K562 (cell line): ENCODE measurements around the gene FERD3L. TPM values are rescaled to one million over a fixed set of nuclear protein-coding genes. Genes with fewer than 3 reads are reported as not detected.
A peak's percentile ranks its signal among the peaks of the same experiment; 100 is the strongest.

Experiments used
- ATAC-seq: fragments of 200-7000 bp; cut with Tn5 transposase; 3 replicates; pipeline ENCODE4 v1.9.1; 2020; ENCODE audit warnings: moderate library complexity
- BruUV-seq: library from RNA; stranded (reverse); fragments of 400-500 nt; replicated peaks from 2 replicates; lab custom pipeline; 2021; lab: Mats Ljungman, UMichigan
- CTCF ChIA-PET: fragments of 300-600 bp; formaldehyde crosslinking; extraction: SDS; loops from one replicate; lab custom pipeline; 2021; ENCODE audit warnings: low intra/inter-chr PET ratio; lab: Yijun Ruan, JAX
- POLR2A ChIA-PET: fragments of 300-600, 350-650 bp; sonication (Branson Sonifier 250); formaldehyde crosslinking; extraction: SDS; loops from one replicate; lab custom pipeline; 2021; ENCODE audit warnings: antibody characterized with exemption, inconsistent platforms; lab: Yijun Ruan, JAX
- DNase-seq, 4 experiments: peaks; one replicate each; pipeline versions ENCODE4 v3.0.0 to v3.0.0-alpha.2; 2011 to 2018; ENCODE audit warnings: low spot score in 3 of 4, mixed read lengths in 3 of 4; ENCODE audit errors: extremely low read depth in 1 of 4
- FAIRE-seq: peaks from 2 replicates; lab custom pipeline; 2011; peaks lifted over from hg19 to GRCh38; lab: Jason Lieb, UNC
- H2AFZ ChIP-seq: 2 replicates; pipeline ENCODE4 v1.6.0; 2011; ENCODE audit warnings: low read depth, low read length, control low read depth, inconsistent platforms
- H3K27ac ChIP-seq: fragments of 200-600 bp; 3 replicates; pipeline ENCODE4 v1.8.0; 2011; ENCODE audit warnings: low read depth, mild to moderate bottlenecking, control low read depth, inconsistent platforms, low read length, moderate library complexity, mixed read lengths; ENCODE audit errors: extremely low read depth
- H3K27me3 ChIP-seq, 2 experiments: fragments of 300-600 bp in 1 of 2; 2 replicates in 1 of 2; 3 replicates in 1 of 2; pipeline versions ENCODE4 v1.6.0 to v1.8.0; 2011; ENCODE audit warnings: inconsistent platforms in 2 of 2, low read length in 2 of 2, mild to moderate bottlenecking in 1 of 2, mixed read lengths in 1 of 2, moderate library complexity in 1 of 2; ENCODE audit not compliant: control insufficient read depth in 2 of 2, insufficient read depth in 2 of 2
- H3K36me3 ChIP-seq: fragments of 300-600 bp; 3 replicates; pipeline ENCODE4 v1.8.0; 2011; ENCODE audit warnings: mild to moderate bottlenecking, low read length, inconsistent platforms; ENCODE audit not compliant: control insufficient read depth, insufficient read depth
- H3K4me1 ChIP-seq, 2 experiments: fragments of 200-600 bp in 1 of 2; replicated peaks in 1 of 2; 2 replicates in 1 of 2; 3 replicates in 1 of 2; pipeline versions ENCODE4 v1.5.1 to v1.8.0; 2011; ENCODE audit warnings: inconsistent platforms in 2 of 2, low read length in 2 of 2, mild to moderate bottlenecking in 1 of 2, mixed read lengths in 1 of 2, moderate library complexity in 1 of 2; ENCODE audit not compliant: control insufficient read depth in 2 of 2, insufficient read depth in 2 of 2
- H3K4me2 ChIP-seq: 2 replicates; pipeline ENCODE4 v1.6.1; 2011; ENCODE audit warnings: low read length, control low read depth, inconsistent platforms, mixed read lengths; ENCODE audit not compliant: insufficient read depth
- H3K4me3 ChIP-seq: fragments of 200-600 bp; sonication (generic), shearing (Covaris generic); 2 replicates; pipeline ENCODE4 v1.5.1; 2016; ENCODE audit warnings: control low read depth, inconsistent platforms
- H3K79me2 ChIP-seq: fragments of 200-600 bp; 3 replicates; pipeline ENCODE4 v1.8.0; 2011; ENCODE audit warnings: low read length, inconsistent platforms; ENCODE audit not compliant: control insufficient read depth, insufficient read depth
- H3K9ac ChIP-seq, 2 experiments: 2 replicates each; pipeline versions ENCODE4 v1.6.0 to v1.6.1; 2011; ENCODE audit warnings: low read depth in 2 of 2, low read length in 2 of 2, control low read depth in 1 of 2, inconsistent platforms in 1 of 2, mild to moderate bottlenecking in 1 of 2, mixed read lengths in 1 of 2; ENCODE audit not compliant: insufficient read depth in 1 of 2
- H3K9me1 ChIP-seq: one replicate; pipeline ENCODE4 v1.6.0; 2011; ENCODE audit warnings: inconsistent platforms, mild to moderate bottlenecking, low read length, moderate library complexity; ENCODE audit not compliant: control insufficient read depth, insufficient read depth
- H3K9me3 ChIP-seq: replicated peaks from 2 replicates; pipeline ENCODE4 v1.5.1; 2011; ENCODE audit warnings: low read depth, low read length, inconsistent platforms; ENCODE audit not compliant: control insufficient read depth, insufficient read depth
- H4K20me1 ChIP-seq: replicated peaks from 2 replicates; pipeline ENCODE4 v1.6.1; 2011; ENCODE audit warnings: low read length, inconsistent platforms, mixed read lengths; ENCODE audit not compliant: control insufficient read depth, insufficient read depth
- GABPA ChIP-seq: fragments of 200-800 bp; sonication (Bioruptor generic); conservative IDR thresholded peaks from 2 replicates; pipeline ENCODE4 v1.6.1; 2016; ENCODE audit warnings: low read depth, missing genetic modification characterization, missing compliant biosample characterization
- KLF13 ChIP-seq: fragments of 450-650 bp; IDR thresholded peaks from 2 replicates; pipeline ENCODE4 v1.6.1; 2016; ENCODE audit warnings: missing genetic modification characterization, low read depth, mild to moderate bottlenecking, missing compliant biosample characterization, moderate library complexity, borderline replicate concordance
- NR2C2 ChIP-seq, 2 experiments: fragments of 200-800 bp in 1 of 2; sonication (Bioruptor generic) in 1 of 2; sonication (generic) in 1 of 2; formaldehyde crosslinking in 1 of 2; IDR thresholded peaks; 2 replicates each; pipeline versions ENCODE4 v1.6.1 to v1.8.0; 2016 to 2022; ENCODE audit warnings: mild to moderate bottlenecking in 1 of 2, missing compliant biosample characterization in 1 of 2, missing genetic modification characterization in 1 of 2, missing genetic modification reagents in 1 of 2
- PPARD ChIP-seq: fragments of 250-450 bp; sonication (Bioruptor Pico); IDR thresholded peaks from 2 replicates; pipeline ENCODE4 v1.8.0; 2022; ENCODE audit warnings: inconsistent platforms, mild to moderate bottlenecking, moderate library complexity
- TEAD1 ChIP-seq, 2 experiments: fragments of 450-650 bp in 1 of 2; sonication (generic) in 1 of 2; formaldehyde crosslinking; IDR thresholded peaks; 2 replicates each; pipeline versions ENCODE4 v1.4.0 to v1.8.0; 2020 to 2022; ENCODE audit warnings: mild to moderate bottlenecking in 2 of 2, missing genetic modification reagents in 1 of 2
- WGBS: fragments of 100-300 bp; shearing (Covaris generic); methylation state at CpG from one replicate; pipeline ENCODE4 v1.1.6; 2016; ENCODE audit warnings: low coverage, mixed read lengths; ENCODE audit not compliant: insufficient coverage; ENCODE audit errors: missing lambda C conversion rate; 5-methylcytosine and 5-hydroxymethylcytosine counted together
- in situ Hi-C: fragments of 300-500 bp; cut with MboI; formaldehyde crosslinking; loops from 4 replicates; pipeline ENCODE4 v1.15.0; 2018; ENCODE audit warnings: inconsistent platforms, mixed read lengths
- intact Hi-C: fragments of 100-400 bp; cut with micrococcal nuclease; formaldehyde crosslinking; loops from 2 replicates; pipeline ENCODE4 v1.14.2; 2022
- polyA plus RNA-seq, 8 experiments: library from polyadenylated mRNA; depleted of rRNA in 4 of 8; stranded (reverse) in 5 of 8; unstranded in 3 of 8; fragments of >200 nt; fragmentation: Nextera tagmentation in 2 of 8; fragmentation: Illumina TruSeq in 1 of 8; extraction: Ambion mirVana in 2 of 8; extraction: Trizol in 1 of 8; gene quantifications; 2 replicates each; pipeline versions ENCODE4 v1.2.1 to v1.2.3, GENCODE V29; 2011 to 2014; ENCODE audit warnings: inconsistent platforms in 1 of 8, missing spikeins in 1 of 8
- total RNA-seq, 7 experiments: library from RNA; depleted of rRNA in 6 of 7; stranded (reverse); fragments of >200 nt in 6 of 7; fragmentation: Illumina TruSeq in 2 of 7; extraction: Trizol in 2 of 7; gene quantifications; 2 replicates each; pipeline versions ENCODE4 v1.2.1 to v1.2.3, GENCODE V29; 2011 to 2021; ENCODE audit warnings: low replicate concordance in 1 of 7
- TF ChIP-seq, protein P1 (sequence below): IDR thresholded peaks from 2 replicates; pipeline ENCODE4 v1.6.1; 2016; ENCODE audit warnings: missing genetic modification characterization, missing compliant biosample characterization
- TF ChIP-seq, protein P2 (sequence below): fragments of 250-450 bp; sonication (Bioruptor Pico); IDR thresholded peaks from 2 replicates; pipeline ENCODE4 v1.9.0; 2021; ENCODE audit warnings: mild to moderate bottlenecking
- TF ChIP-seq, protein P3 (sequence below): sonication (generic); formaldehyde crosslinking; IDR thresholded peaks from 2 replicates; pipeline ENCODE4 v1.4.0; 2020; ENCODE audit warnings: mild to moderate bottlenecking, missing genetic modification reagents
- TF ChIP-seq, protein P4 (sequence below): fragments of 450-650 bp; IDR thresholded peaks from 2 replicates; pipeline ENCODE4 v1.6.1; 2017; ENCODE audit warnings: mild to moderate bottlenecking, moderate library complexity
- TF ChIP-seq, protein P5 (sequence below): sonication (generic); IDR thresholded peaks from 2 replicates; pipeline ENCODE4 v1.6.1; 2016

Gene FERD3L
- total and polyA plus RNA-seq, 9 of the 15 experiments (the other 6 are each of a cell fraction or from before 2014, with no cell fraction given) = not detected

DNA sequence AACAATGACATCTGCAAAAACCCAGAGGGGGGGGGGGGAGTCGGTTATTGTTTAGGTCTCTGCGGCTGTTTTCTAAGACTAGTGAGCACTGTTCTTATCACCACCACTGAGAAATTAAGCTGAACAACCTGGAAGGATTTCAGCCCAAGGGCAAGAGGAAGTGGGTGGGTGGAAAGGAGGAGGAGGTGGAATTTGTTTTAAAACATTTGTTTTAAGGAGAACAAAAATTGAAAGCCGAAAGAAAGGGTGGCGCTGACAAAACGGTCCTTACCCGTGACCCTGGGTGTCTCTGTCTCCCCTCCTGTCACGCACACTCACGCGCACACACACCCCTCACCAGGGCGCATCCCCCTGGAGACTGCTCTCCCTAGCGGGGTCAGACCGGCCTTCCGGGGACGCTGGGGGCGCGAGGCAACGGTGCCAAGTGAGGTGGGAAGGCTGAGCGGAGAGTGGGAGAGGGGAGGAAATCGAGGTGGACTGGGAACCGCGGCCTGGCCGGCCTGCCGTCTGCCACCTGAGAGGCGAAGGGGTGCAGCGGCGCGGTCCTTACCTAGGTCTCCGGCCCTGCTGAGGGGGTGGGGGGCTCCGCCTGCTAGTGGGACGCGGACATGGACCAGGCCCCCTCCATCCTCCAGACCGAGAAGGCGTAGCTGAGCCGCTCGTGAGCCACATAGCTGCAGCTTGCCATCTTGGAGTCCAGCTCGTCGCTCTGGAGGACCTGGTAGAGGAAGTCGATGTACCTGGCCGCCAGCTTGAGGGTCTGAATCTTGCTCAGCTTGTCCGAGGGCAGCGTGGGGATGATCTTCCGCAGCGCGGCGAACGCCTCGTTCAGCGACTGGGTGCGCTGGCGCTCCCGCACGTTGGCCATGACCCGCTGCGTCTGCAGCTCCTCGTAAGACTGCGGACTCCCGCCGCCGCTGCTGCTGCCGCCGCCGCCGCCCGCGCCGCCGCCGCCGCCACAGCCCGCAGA lies 28.8 kb downstream of the FERD3L start (continued):
- TF ChIP-seq, protein P1, sequence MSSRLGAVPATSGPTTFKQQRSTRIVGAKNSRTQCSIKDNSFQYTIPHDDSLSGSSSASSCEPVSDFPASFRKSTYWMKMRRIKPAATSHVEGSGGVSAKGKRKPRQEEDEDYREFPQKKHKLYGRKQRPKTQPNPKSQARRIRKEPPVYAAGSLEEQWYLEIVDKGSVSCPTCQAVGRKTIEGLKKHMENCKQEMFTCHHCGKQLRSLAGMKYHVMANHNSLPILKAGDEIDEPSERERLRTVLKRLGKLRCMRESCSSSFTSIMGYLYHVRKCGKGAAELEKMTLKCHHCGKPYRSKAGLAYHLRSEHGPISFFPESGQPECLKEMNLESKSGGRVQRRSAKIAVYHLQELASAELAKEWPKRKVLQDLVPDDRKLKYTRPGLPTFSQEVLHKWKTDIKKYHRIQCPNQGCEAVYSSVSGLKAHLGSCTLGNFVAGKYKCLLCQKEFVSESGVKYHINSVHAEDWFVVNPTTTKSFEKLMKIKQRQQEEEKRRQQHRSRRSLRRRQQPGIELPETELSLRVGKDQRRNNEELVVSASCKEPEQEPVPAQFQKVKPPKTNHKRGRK (tag) = no peak
- TF ChIP-seq, protein P2, sequence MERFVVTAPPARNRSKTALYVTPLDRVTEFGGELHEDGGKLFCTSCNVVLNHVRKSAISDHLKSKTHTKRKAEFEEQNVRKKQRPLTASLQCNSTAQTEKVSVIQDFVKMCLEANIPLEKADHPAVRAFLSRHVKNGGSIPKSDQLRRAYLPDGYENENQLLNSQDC (CRISPR knock-in tag) = no peak
- no peak for TF ChIP-seq NR2C2 (CRISPR knock-in tag; IDR thresholded peaks at IDR 0.05)
- TF ChIP-seq NR2C2 (tag; IDR thresholded peaks at IDR 0.05) = peak; percentile 39; the same call in 1 of the 2 replicates
- TF ChIP-seq GABPA = peak; percentile 32; the same call in 1 of the 2 replicates
- no peak for TF ChIP-seq TEAD1 (CRISPR knock-in tag; IDR thresholded peaks at IDR 0.05)

DNA sequence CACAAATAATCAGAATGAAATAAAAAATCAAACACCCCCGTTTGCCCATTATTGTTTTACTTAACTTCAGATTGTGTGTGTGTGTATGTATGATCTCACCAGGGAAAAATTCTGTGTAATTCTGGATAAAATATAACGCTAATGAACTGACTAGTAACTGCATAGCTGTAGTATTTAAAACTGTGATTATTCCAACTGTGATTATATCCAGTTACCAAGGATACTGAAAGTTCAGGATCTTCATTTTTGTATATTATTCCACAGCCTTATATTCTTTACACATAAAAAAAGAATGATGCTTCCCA lies 30.7 kb downstream of the FERD3L start:
- Histone ChIP-seq H3K4me2 (no peak overlapping the region), H3K27me3 (peaks cover 3 to 11% of the 10 kb centered on the region in 2 experiments; a peak in 3 of 5 replicates), H3K9me3 (no peaks in the 10 kb centered on the region), H3K4me3 (no peak overlapping the region), H3K36me3 (no peaks in the 10 kb centered on the region), H3K9ac (no peak overlapping the region), H3K27ac (no peak overlapping the region), H3K9me1 (no peaks in the 10 kb centered on the region), H4K20me1 (no peaks in the 10 kb centered on the region), H3K4me1 (peaks cover 0 to 11% of the 10 kb centered on the region in 2 experiments; a peak in 2 of 5 replicates), H2AFZ (no peak overlapping the region), H3K79me2 (no peaks in the 10 kb centered on the region)
- no peak for DNase-seq
- intact Hi-C loops (no loop called here), in situ Hi-C loops (no loop called here)
- no TSS peak for BruUV-seq
- FAIRE-seq = no peak
- ChIA-PET CTCF (no interaction called here), POLR2A (no interaction called here)
- WGBS = 5% methylated on average over 2 of the region's 2 CpGs
- no peak for ATAC-seq
- no peak for TF ChIP-seq PPARD (CRISPR knock-in tag)
- TF ChIP-seq, protein P3, sequence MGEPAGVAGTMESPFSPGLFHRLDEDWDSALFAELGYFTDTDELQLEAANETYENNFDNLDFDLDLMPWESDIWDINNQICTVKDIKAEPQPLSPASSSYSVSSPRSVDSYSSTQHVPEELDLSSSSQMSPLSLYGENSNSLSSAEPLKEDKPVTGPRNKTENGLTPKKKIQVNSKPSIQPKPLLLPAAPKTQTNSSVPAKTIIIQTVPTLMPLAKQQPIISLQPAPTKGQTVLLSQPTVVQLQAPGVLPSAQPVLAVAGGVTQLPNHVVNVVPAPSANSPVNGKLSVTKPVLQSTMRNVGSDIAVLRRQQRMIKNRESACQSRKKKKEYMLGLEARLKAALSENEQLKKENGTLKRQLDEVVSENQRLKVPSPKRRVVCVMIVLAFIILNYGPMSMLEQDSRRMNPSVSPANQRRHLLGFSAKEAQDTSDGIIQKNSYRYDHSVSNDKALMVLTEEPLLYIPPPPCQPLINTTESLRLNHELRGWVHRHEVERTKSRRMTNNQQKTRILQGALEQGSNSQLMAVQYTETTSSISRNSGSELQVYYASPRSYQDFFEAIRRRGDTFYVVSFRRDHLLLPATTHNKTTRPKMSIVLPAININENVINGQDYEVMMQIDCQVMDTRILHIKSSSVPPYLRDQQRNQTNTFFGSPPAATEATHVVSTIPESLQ (CRISPR knock-in tag) = no peak
- TF ChIP-seq KLF13 (tag) = no peak
- TF ChIP-seq, protein P4, sequence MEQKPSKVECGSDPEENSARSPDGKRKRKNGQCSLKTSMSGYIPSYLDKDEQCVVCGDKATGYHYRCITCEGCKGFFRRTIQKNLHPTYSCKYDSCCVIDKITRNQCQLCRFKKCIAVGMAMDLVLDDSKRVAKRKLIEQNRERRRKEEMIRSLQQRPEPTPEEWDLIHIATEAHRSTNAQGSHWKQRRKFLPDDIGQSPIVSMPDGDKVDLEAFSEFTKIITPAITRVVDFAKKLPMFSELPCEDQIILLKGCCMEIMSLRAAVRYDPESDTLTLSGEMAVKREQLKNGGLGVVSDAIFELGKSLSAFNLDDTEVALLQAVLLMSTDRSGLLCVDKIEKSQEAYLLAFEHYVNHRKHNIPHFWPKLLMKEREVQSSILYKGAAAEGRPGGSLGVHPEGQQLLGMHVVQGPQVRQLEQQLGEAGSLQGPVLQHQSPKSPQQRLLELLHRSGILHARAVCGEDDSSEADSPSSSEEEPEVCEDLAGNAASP = no peak
- TF ChIP-seq, protein P5, sequence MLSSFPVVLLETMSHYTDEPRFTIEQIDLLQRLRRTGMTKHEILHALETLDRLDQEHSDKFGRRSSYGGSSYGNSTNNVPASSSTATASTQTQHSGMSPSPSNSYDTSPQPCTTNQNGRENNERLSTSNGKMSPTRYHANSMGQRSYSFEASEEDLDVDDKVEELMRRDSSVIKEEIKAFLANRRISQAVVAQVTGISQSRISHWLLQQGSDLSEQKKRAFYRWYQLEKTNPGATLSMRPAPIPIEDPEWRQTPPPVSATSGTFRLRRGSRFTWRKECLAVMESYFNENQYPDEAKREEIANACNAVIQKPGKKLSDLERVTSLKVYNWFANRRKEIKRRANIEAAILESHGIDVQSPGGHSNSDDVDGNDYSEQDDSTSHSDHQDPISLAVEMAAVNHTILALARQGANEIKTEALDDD = no peak
